ENCODE measurements around the gene RPL36AL. TPM values are rescaled to one million over a fixed set of nuclear protein-coding genes. Genes with fewer than 3 reads are reported as not detected.
"Not testable (repeated sequence)": the region's sequence is repeated elsewhere in the genome, so short reads cannot be mapped to it uniquely, and the experiment has no call there.

RPL36AL gene
- total RNA-seq = 100 to 1,000 TPM; 129 to 162 TPM

- Histone ChIP-seq H3K4me3 (peak within 1 kb of the TSS; percentile 66 to 77), H3K9me3 (no peaks in the 10 kb centered on the region), H3K36me3 (replicated peaks in 1 of 2; ENCODE audit: insufficient read depth in 1 of 2, low read depth in 2 of 2) (peaks cover 0 to 6% of the 10 kb centered on the region in 2 donors), H3K27ac (peak within 1 kb of the TSS; percentile 83 to 98 (median 94)), H3K27me3 (no peaks in the 10 kb centered on the region), H3K4me1 (peaks cover 43% of the 10 kb centered on the region)
- TF ChIP-seq CTCF (IDR thresholded peaks at IDR 0.05) (peak in 4 of 7 experiments; percentile 13 to 43 (median 36)), POLR2A (IDR thresholded peaks at IDR 0.05) (peak; percentile 93 to 98 (median 98))
- ATAC-seq = peak; percentile 98
- peak; percentile 98 to 99 (median 98) for DNase-seq
- 0% methylated on average over 41 to 84 of the region's 85 CpGs for WGBS, 2 donors
- intact Hi-C loops (cut with DNase I) = no loop called here
Observed at GRCh38 chr14:49620182-49621113, at the start of gene RPL36AL, which contains the start of gene MGAT2. TSS of gene RPL36AL (minus strand) at chr14:49620626. CDS start at chr14:49619104, 1,522 bp downstream. TSS of gene MGAT2 (plus strand) at chr14:49620799. CDS start at chr14:49621269, 470 bp downstream.

GRCh38 chr14:49659526-49660455, 39.4 kb upstream of the RPL36AL start:
- Histone ChIP-seq H3K4me3 (no peak overlapping the region), H3K27me3 (no peaks in the 10 kb centered on the region), H3K9me3 (no peaks in the 10 kb centered on the region), H3K36me3 (replicated peaks in 1 of 2; ENCODE audit: insufficient read depth in 1 of 2, low read depth in 2 of 2) (no peaks in the 10 kb centered on the region), H3K4me1 (peaks cover 5% of the 10 kb centered on the region), H3K27ac (no peak overlapping the region)
- no peak for DNase-seq
- WGBS, 2 donors = 45% methylated on average over 2 of the region's 2 CpGs
- intact Hi-C loops (cut with DNase I) = no loop called here
- ATAC-seq = no peak
- TF ChIP-seq POLR2A (IDR thresholded peaks at IDR 0.05) = no peak
- TF ChIP-seq CTCF (IDR thresholded peaks at IDR 0.05) = no peak

GRCh38 chr14:49657500-49657899, 37.1 kb upstream of the RPL36AL start:
- H3K27me3 ChIP-seq; H3K36me3 ChIP-seq (replicated peaks in 1 of 2; ENCODE audit: insufficient read depth in 1 of 2, low read depth in 2 of 2); H3K9me3 ChIP-seq; ATAC-seq; DNase-seq; intact Hi-C loops (cut with DNase I); H3K27ac ChIP-seq; H3K4me1 ChIP-seq; H3K4me3 ChIP-seq: not testable (repeated sequence)
- 97 to 98% methylated on average over 6 of the region's 6 CpGs for WGBS, 2 donors

- Histone ChIP-seq H3K4me1 (peaks cover 5% of the 10 kb centered on the region), H3K9me3 (no peaks in the 10 kb centered on the region), H3K27ac (no peak overlapping the region), H3K4me3 (no peak overlapping the region), H3K27me3 (no peaks in the 10 kb centered on the region), H3K36me3 (replicated peaks in 1 of 2; ENCODE audit: insufficient read depth in 1 of 2, low read depth in 2 of 2) (no peaks in the 10 kb centered on the region)
- intact Hi-C loops (cut with DNase I) = no loop called here
- DNase-seq (no peak), ATAC-seq (no peak)
- 94% methylated on average over 3 of the region's 3 CpGs for WGBS, 2 donors
- TF ChIP-seq CTCF (IDR thresholded peaks at IDR 0.05) (no peak), POLR2A (IDR thresholded peaks at IDR 0.05) (no peak)
Observed at GRCh38 chr14:49654511-49654910, 34.1 kb upstream of the RPL36AL start.

- intact Hi-C loops (cut with DNase I) = no loop called here
- H3K27ac ChIP-seq = no peak overlapping the region
- no peak for TF ChIP-seq POLR2A (IDR thresholded peaks at IDR 0.05)
- TF ChIP-seq CTCF (IDR thresholded peaks at IDR 0.05) = no peak
Observed at GRCh38 chr14:49653508-49653907, 33.1 kb upstream of the RPL36AL start.

More at GRCh38 chr14:49653508-49653907, 33.1 kb upstream of the RPL36AL start:
- H3K4me1 ChIP-seq = peaks cover 5% of the 10 kb centered on the region
- no peak for ATAC-seq
- H3K9me3 ChIP-seq = no peaks in the 10 kb centered on the region
- H3K36me3 ChIP-seq (replicated peaks in 1 of 2; ENCODE audit: insufficient read depth in 1 of 2, low read depth in 2 of 2) = no peaks in the 10 kb centered on the region
- 95 to 96% methylated on average over 6 of the region's 6 CpGs for WGBS, 2 donors
- no peak overlapping the region for H3K4me3 ChIP-seq
- no peaks in the 10 kb centered on the region for H3K27me3 ChIP-seq
- no peak for DNase-seq
